Anterior cingulate cortex (tissue), 58 donors: ENCODE measurements around the gene BRWD1.
A peak's percentile ranks its signal among the peaks of the same experiment; 100 is the strongest.

ENCODE experiments used
- DNase-seq, 58 donors: peaks; one replicate each; lab custom pipeline; 2025; lab: John Stamatoyannopoulos, UW

The BRWD1 gene

GRCh38 chr21:39208624-39209333 lies 104.7 kb downstream of the BRWD1 start:
- DNase-seq = no peak

DNA sequence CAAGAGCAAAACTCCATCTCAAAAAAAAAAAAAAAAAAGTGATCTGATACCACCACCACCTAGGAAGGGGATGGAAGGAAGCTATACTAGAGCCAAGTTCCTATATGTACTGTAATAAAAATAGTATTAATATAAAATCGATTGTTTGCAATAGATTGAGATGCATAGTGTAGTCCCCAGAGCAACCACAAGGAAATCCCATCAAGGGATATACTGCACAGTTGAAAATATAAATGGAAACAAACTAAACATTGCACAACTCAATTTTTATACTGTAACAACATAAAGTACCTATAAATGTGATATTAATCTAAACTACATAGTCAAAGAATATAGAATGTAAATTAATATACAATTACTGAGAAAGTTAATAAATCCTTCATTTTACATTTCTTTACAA lies 109.3 kb downstream of the BRWD1 start:
- no peak for DNase-seq

DNA sequence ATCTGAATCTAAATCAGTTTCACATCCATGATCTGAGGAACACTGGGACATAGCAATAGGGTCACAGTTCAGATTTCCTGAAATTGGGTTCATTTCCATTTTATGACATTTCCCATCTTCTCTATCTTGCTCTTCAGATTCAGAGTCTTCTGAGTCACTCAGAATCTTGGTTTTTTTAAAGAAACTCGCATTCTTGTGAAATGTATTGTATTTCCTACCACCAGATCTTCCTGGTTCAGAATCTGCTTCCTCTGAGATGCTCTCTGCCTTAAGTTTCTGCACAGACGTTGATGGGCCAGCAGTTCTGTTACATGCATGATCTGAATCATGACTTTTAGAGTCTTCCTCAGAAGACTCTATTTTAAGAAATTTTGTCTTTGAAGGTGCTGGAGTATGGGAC lies 114.6 kb downstream of the BRWD1 start:
- DNase-seq = no peak

GRCh38 chr21:39197448-39198233 lies 115.8 kb downstream of the BRWD1 start:
- DNase-seq = no peak

DNA sequence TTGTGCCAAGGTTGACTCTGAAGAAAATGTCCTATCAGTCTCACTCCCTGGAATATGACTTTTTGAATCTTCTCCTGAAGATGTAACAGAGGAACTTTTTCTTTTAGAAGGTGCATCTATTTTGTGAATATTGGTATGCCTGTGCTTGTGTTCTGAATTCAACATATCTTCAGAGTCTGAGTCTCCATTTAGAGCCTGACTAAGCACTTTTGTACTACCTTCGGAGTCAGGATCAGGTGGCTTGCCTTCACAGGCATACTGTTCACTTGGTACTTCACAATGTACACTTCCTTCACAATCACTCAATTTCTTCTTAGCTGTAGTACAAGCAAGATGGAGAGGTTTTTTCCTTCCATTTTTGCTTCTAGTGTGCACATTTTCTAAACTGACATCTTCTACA lies 116.6 kb downstream of the BRWD1 start:
- no peak for DNase-seq

DNA sequence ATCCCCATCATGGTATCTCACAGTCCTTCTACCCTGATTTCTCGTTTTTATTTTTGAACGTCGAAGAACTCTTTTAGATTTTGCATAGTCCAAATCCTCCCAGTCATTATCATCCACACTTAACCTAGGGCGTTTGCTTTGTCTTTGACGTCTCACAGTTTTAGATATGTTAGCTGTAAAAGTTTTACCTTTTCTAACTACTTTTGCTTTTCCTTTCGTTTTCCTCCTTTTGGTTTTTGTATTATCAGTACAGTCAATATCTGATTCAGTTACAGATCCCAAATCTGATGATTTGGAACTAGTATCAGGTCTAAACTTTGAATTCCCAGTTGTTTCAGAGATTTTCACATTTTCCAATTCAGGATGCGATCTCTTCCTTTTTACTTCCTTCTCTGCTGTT lies 117.1 kb downstream of the BRWD1 start:
- DNase-seq = no peak

DNA sequence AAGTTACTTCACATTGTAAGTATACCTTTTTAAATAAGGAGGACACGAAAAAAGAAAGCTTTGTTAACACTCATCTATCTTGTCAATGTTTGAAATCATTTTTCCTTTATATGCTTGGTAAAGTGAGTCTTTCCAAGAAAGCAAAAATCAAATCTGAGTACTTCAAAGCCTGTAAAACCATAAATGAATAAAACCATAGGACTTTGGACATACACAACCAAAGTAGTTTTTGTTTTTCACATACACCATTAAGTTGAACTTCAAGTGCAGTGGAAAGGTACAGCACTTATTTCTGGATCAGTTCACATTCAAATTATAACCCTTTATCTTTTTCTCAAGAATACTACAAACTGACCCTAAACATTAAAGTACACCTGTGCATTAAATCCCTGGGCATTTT lies 120.1 kb downstream of the BRWD1 start:
- no peak for DNase-seq

DNA sequence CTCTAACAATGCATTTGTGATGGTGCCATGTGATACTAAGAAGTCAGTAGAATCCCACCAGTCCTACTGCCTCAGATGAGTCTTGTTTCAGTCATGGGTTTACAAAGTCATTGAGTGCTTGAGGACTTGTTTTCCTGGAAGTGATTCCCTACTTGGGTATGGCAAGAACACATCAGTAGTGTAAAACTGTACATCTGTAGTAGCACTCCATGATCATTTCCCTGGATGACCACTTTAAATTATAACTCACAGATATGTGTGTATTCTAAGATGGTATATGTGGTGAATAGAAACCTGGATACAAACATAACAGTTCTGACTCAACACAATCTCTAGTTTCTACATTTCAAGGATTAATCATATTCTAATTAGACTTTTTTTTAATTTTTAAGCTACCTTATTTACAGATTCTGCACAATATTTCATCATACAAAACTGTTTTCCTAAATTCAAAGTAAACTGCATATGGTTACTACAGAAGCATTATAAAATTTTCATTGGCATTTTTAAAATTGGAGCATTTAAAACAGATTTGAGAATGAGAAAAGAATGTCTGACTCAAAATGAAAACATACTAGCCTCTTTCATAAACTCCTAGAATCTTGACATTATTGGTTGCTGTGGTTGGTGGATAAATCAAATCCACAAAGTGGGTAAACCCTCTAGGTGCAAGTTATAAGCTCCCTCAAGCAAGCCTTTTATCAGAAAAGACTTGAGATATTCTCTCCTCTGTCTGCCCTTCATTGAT lies 123.4 kb downstream of the BRWD1 start:
- DNase-seq = no peak

GRCh38 chr21:39188521-39189139 lies 124.8 kb downstream of the BRWD1 start:
- DNase-seq = no peak

DNA sequence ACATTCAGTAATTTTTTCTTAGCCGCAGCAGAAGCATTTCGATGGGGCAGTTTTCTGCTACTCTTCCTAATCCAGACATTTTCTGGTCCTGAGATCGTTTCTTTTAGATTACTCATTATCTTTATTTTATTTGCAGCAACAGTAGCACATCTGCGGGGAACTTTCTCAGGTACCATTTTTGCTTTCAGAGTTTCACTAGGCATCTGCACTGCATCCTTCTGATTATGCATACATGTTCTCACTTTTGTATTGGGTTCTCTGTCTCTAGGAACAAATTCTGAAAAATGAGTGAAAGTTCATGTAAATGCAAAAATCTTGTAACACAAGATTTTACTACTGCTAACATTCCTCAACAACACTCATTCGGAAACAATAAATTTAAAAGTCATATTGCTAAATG lies 126.3 kb downstream of the BRWD1 start:
- DNase-seq = no peak

DNA sequence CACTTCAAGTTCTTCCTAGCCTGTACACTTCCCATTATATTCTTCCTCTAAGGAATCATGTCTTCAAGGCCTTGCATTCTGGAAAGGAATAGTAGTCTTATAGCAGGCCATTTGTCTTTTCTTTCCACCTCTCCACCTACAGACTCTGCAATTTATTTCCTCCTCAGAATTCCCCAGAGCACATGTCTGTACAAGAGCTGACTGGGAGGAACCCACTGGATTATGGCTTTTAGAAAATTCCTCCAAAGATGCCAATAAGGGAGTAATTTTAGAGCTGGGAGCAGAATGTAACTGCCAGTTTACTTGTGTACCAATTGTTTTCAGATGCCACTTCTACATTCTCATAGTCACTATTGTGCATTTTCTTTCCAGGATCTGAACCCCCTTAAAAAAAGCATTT lies 126.8 kb downstream of the BRWD1 start:
- no peak for DNase-seq

DNA sequence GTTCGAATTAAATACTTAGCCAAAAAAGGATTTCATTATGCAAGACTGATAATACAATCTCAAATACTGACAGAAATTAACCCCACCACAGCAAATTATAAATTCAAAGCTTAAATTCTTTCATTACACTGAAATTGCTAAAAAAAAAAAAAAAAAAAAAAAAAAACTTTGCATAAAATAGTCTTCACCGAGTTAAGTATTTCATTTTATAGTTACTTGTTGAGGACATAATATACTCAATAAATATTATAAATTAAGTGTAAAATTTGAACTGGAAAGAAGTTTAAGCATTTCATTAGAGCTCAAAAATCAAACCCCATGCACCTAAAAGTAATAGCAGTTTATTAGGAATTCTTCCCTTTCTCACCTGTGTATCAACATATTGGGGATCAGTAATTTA lies 128.3 kb downstream of the BRWD1 start:
- DNase-seq = no peak

DNA sequence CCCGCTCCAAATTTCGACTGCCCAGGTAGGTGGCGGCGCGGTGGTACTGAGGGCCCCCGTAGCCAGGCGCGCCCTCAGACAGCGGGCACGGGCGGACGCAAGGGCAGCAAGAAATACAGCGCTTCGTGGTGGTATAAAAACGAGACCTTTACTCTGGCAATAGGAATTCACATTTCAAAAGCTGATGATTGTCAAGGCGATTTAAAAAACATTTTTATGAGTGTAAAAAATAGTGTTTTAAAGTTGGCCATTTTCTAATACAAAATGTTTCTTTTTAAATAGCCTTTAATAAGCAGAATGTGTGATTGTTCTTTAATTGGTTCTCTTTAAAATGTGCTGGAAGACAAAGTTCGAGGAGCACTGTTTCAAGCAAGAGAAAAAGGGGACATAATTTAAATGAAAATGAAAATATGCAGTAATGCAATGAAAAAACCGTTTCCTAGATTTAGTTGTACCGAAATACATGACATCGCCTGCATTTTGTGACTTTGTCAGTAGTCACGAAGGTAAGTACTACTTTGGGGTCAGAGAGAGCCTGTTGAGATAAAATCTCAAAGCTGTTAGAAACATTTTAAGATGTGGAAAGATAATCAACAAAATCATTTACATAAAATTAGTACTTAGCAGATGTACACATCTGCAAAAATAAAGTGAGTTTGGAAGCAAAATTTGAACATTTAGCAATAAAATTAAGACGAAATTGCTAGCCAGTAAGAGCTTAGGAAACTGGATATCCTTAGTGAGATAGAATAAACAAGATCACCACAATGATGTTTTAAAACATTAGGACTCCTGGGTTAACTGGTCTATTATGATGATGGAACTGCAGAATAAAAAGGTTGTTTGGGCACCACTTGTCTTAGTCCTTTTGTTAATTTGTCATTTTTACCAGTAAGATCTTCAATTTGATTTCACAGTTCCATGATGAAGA lies 129.1 kb downstream of the BRWD1 start:
- peak in 1 of 58 donors; percentile 20 for DNase-seq

DNA sequence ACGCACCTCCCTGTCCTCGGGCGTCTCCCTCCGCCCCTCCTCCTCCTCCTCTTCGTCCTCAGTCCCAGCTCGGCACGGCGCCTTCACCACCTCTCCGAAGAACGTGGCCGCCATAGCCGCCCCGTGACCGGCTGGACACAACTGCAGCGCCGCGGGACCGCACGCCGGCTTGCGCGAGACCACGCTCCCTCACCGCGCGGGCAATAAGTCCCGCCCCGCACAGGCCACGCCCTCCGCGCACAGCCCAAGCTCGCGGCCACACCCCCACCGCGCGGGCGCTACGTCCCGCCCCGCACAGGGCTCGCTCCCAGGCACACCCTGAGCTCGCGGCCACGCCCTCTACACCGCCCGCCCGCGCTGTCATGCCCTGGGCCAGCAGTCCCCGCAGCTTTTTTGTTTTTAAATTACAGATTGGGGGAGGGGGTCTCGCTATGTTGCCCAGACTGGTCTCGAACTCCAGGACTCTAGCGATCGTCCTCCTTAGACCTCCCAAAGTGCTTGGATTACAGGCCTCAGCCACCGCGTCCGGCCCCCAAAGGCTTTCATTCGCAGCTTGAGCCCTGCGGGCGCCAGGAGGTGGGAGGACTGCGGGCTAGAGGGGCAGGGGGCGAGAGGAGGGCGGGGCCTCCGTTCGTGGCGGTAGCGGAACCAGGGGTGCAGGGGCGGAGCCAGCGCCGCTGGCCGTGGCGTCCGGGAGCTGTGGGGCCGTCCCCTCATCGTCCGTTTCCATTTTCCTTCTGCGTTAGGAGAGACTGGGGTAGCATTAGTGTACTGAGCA lies 130.0 kb downstream of the BRWD1 start, which contains the start of gene PSMG1:
TSS of gene PSMG1 (minus strand) at position 180 of the 778 bp plus-strand sequence. CDS start at position 114, 66 bp downstream.
- DNase-seq = peak; percentile 45 to 93 (median 84)

DNA sequence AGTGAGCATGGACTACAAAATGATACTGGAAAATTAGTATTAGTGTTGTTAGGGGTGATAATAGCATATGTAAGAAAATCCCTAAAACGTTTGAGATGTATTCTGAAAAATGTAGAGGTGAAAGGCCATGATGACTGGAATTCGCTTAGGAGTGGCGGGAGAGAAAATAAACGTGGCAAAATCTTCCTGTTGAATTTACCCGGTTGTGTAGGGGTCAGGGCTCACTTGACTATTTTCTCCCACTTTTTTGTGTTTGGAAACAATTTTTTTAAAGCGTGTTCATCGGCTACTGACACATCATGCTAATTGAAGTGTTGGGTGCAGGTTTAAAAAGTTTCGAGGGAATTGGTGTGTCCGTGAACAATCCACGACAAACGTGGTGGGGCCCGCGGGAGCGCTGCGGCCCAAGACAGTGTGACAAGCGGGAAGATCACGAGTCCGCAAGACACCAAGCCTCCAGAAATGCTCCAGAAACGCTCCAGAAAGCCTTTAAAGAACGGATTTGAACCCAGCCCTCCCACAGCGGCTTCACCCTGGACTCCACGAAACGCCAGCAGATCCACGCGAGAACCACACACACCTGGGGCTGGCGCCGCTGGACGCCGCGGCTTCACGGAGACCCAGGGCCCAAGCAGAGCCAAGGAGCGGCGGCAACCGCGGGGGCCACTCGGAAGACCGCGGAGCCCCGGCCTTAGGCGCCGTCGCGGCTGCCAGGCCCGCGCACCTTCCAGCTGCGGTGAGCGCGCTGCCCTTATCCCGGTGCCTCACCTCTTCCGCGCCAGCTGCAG lies 130.8 kb downstream of the BRWD1 start:
- DNase-seq = peak in 5 of 58 donors; percentile 4 to 59 (median 29)

DNA sequence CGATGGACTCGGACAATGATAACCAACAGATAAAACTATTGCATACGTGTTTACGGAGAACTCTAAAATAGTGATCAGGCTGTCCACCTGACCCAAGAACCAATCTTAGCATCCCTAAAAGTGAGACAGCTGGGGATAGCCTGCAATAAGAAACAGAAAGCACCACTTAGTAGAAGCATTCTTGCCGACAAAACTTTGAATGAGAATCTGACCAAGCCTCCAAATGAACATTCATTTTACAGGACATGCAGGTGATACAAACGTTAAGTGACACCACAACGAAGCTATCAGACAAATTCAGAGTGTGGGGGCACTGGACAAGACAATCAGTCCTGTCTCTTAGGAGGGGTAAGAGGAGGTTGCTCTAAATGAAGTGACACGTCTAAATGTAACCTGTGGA lies 131.4 kb downstream of the BRWD1 start:
- DNase-seq = no peak

DNA sequence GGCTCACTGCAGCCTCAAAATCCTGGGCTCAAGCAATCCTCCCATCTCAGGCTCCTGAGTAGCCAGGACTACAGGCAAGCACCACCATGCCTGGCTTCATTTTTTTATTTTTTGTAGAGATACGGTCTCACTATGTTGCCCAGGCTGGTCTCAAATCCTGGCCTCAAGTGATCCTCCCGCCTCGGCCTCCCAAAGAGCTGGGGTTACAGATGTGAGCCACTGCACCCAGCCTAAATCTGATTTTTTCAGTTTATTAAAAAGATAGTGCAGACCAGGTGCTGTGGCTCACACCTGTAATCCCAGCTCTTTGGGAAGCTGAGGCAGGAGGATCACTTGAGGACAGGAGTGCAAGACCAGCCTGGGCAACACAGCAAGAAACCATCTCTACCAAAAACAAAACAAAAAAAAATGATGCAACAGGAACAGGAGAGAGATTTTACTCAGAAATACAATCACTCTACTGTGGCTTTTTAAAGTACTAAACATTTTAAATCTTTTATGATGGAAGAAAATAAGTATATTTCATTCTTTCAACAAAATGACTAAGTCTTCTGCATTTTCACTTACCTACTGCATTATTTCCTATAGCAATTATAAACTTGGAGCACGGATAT lies 132.1 kb downstream of the BRWD1 start:
- DNase-seq = no peak
